GM10248 (cell line): ENCODE results near the gene RNF145.
"Not testable (repeated sequence)": the region's sequence is repeated elsewhere in the genome, so short reads cannot be mapped to it uniquely, and the experiment has no call there.

ENCODE experiments used
- CTCF ChIA-PET: fragments of 300-600 bp; sonication (Branson Sonifier 250); formaldehyde crosslinking; extraction: SDS; loops from one replicate; lab custom pipeline; 2021; ENCODE audit warnings: antibody characterized with exemption; lab: Yijun Ruan, JAX
- POLR2A ChIA-PET: fragments of 350-650 bp; sonication (Branson Sonifier 250); formaldehyde crosslinking; extraction: SDS; loops from one replicate; lab custom pipeline; 2020; ENCODE audit warnings: antibody characterized with exemption; lab: Yijun Ruan, JAX
- DNase-seq: peaks from one replicate; pipeline ENCODE4 v3.0.0; 2012; ENCODE audit errors: extremely low spot score
- TF ChIP-seq, protein P1 (sequence below): IDR thresholded peaks from 2 replicates; pipeline ENCODE4 v1.5.1; 2012; ENCODE audit warnings: mild to moderate bottlenecking, low read depth; ENCODE audit errors: extremely low read depth, missing control alignments, control extremely low read depth

RNF145 gene

DNA sequence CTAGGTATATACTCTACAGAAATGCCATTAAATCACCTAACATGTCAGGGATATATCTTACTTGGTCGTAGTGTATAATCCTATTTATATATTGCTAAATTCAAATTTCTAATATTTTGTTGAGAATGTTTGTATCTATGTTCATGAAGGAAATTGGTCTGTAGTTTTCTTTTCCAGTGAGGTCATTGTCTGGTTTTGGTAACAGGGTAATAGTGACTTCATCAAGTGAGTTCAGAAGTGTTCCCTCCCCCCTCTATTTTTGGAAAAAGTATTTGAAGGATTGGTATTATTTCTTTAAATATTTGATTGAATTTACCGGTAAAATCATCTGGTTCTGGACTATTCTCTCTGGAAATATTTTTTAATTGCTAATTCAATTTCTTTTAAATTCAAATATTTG lies 86.2 kb downstream of the RNF145 start:
- TF ChIP-seq, protein P1, sequence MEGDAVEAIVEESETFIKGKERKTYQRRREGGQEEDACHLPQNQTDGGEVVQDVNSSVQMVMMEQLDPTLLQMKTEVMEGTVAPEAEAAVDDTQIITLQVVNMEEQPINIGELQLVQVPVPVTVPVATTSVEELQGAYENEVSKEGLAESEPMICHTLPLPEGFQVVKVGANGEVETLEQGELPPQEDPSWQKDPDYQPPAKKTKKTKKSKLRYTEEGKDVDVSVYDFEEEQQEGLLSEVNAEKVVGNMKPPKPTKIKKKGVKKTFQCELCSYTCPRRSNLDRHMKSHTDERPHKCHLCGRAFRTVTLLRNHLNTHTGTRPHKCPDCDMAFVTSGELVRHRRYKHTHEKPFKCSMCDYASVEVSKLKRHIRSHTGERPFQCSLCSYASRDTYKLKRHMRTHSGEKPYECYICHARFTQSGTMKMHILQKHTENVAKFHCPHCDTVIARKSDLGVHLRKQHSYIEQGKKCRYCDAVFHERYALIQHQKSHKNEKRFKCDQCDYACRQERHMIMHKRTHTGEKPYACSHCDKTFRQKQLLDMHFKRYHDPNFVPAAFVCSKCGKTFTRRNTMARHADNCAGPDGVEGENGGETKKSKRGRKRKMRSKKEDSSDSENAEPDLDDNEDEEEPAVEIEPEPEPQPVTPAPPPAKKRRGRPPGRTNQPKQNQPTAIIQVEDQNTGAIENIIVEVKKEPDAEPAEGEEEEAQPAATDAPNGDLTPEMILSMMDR: no peak
- ChIA-PET POLR2A (no interaction called here), CTCF (interaction anchor here (0.6 to 2.6 kb wide), 5 partner anchors 9 to 219 kb away, joined by 3 to 11 read pairs (median 6); no protein-coding TSS in a partner anchor)
- no peak for DNase-seq

GRCh38 chr5:159121061-159121460 lies 88.3 kb downstream of the RNF145 start:
- CTCF ChIA-PET: no interaction called here
- DNase-seq: no peak
- POLR2A ChIA-PET: no interaction called here
- TF ChIP-seq, protein P1: no peak

GRCh38 chr5:159120446-159120845 lies 88.9 kb downstream of the RNF145 start:
- CTCF ChIA-PET: interaction anchor here (0.9 to 2.2 kb wide), 7 partner anchors 12 to 1045 kb away, joined by 3 to 13 read pairs (median 3); no protein-coding TSS in a partner anchor
- TF ChIP-seq, protein P1: no peak

DNA sequence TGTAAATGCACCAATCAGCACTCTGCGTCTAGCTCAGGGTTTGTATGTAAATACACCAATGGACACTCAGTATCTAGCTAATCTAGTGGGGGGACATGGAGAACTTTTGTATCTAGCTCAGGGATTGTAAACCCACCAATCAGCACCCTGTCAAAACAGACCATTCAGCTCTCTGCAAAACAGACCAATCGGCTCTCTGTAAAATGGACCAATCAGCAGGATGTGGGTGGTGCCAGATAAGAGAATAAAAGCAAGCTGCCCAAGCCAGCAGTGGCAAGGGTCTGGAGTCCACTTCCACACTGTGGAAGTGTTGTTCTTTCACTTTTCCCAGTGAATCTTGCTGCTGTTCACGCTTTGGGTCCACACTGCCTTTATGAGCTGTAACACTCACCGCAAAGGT lies 89.5 kb downstream of the RNF145 start:
- DNase-seq, POLR2A ChIA-PET: not testable (repeated sequence)
- CTCF ChIA-PET: interaction anchor here (0.9 to 2.2 kb wide), 7 partner anchors 12 to 1045 kb away, joined by 3 to 13 read pairs (median 3); no protein-coding TSS in a partner anchor

More at GRCh38 chr5:159120446-159120845, 88.9 kb downstream of the RNF145 start:
- POLR2A ChIA-PET: no interaction called here
- DNase-seq: no peak

DNA sequence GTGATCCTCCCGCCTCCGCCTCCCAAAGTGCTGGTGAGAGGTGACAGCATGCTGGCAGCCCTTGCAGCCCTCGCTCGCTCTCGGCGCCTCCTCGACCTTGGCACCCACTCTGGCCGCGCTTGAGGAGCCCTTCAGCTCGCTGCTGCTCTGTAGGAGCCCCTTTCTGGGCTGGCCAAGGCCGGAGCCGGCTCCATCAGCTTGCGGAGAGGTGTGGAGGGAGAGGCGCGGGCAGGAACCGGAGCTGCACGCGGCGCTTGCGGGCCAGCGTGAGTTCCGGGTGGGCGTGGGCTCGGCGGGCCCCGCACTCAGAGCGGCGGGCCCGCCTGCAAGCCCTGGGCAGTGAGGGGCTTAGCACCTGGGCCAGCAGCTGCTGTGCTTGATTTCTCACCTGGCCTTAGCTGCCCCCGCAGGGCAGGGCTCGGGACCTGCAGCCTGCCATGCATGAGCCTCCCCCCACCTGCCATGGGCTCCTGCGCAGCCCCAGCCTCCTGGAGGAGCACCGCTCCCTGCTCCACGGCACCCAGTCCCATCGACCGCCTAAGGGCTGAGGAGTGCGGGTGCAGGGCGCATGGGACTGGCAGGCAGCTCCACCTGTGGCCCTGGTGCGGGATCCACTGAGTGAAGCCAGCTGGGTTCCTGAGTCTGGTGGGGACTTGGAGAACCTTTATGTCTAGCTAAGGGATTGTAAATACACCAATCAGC lies 90.2 kb downstream of the RNF145 start:
- CTCF ChIA-PET: interaction anchor here (0.9 to 2.2 kb wide), 9 partner anchors 12 to 1044 kb away, joined by 3 to 13 read pairs (median 3); no protein-coding TSS in a partner anchor
- POLR2A ChIA-PET, DNase-seq: not testable (repeated sequence)

GRCh38 chr5:159113405-159113804 lies 95.9 kb downstream of the RNF145 start:
- ChIA-PET CTCF (interaction anchor here (1.0 to 9.3 kb wide), 4 partner anchors 9 to 419 kb away, joined by 3 to 255 read pairs (median 7); no protein-coding TSS in a partner anchor), POLR2A (no interaction called here)
- DNase-seq: no peak
- TF ChIP-seq, protein P1: no peak

DNA sequence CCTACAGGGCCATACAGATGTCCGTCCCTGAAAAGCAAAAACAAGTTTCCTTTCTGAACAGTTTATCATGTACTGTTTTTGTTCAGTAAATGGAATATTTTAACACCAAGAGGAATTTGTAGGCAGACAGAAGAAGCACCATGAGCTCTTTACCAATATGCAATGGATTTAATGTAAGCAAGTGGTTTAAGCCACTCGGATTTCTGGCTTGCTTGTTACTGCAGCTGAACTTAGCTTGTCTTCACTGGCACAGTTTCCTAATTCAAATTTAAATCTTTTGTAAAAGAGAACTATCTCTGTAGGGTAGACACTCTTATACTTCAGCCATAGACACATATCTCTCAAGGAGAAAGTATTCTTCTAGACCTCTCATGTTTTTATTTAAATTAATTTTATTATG lies 96.9 kb downstream of the RNF145 start:
- TF ChIP-seq, protein P1: no peak
- ChIA-PET CTCF (interaction anchor here (0.6 to 9.3 kb wide), 5 partner anchors 10 to 548 kb away, joined by 3 to 255 read pairs (median 3); no protein-coding TSS in a partner anchor), POLR2A (no interaction called here)
- DNase-seq: no peak
